ENCODE measurements around the gene TBKBP1.

Gene TBKBP1

GRCh38 chr17:47744168-47745036 is 50.4 kb downstream of the TBKBP1 start:
- TF ChIP-seq CTCF (conservative IDR thresholded peaks at IDR 0.05), result no peak
- H3K27ac ChIP-seq, result no peak overlapping the region

- TF ChIP-seq CTCF (conservative IDR thresholded peaks at IDR 0.05), result no peak
- no peak overlapping the region for H3K27ac ChIP-seq
Measured at GRCh38 chr17:47745037-47745380, 51.0 kb downstream of the TBKBP1 start.

- no peak for TF ChIP-seq CTCF (conservative IDR thresholded peaks at IDR 0.05)
- no peak overlapping the region for H3K27ac ChIP-seq
Measured at GRCh38 chr17:47751471-47751870, 57.5 kb downstream of the TBKBP1 start.

- no peak for TF ChIP-seq CTCF (conservative IDR thresholded peaks at IDR 0.05)
Measured at GRCh38 chr17:47757386-47757785, 63.4 kb downstream of the TBKBP1 start.

GRCh38 chr17:47760409-47761140 is 66.6 kb downstream of the TBKBP1 start:
- H3K27ac ChIP-seq, result no peak overlapping the region
- TF ChIP-seq CTCF (conservative IDR thresholded peaks at IDR 0.05), result no peak

More at GRCh38 chr17:47757386-47757785, 63.4 kb downstream of the TBKBP1 start:
- H3K27ac ChIP-seq, result no peak overlapping the region
